B cell (primary cell): Measurements from ENCODE around the gene ADAMTS17. TPM values are rescaled to one million over a fixed set of nuclear protein-coding genes. Genes with fewer than 3 reads are reported as not detected.

ENCODE experiments used
- ATAC-seq: fragments of 200-7000 bp; cut with Tn5 transposase; one replicate; pipeline ENCODE4 v1.10.0; 2021; ENCODE audit warnings: low read depth, mild to moderate bottlenecking, moderate number of reproducible peaks, moderate library complexity
- CTCF ChIA-PET: fragments of 350-600 bp; sonication (Branson Sonifier 250); formaldehyde crosslinking; loops from one replicate; lab custom pipeline; 2021; ENCODE audit warnings: antibody characterized with exemption, inconsistent platforms; lab: Charles Lee
- POLR2A ChIA-PET: fragments of 350-600 bp; sonication (Branson Sonifier 250); formaldehyde crosslinking; loops from one replicate; lab custom pipeline; 2021; ENCODE audit warnings: antibody characterized with exemption; lab: Charles Lee
- DNase-seq: peaks from one replicate; pipeline ENCODE4 v3.0.0; 2013
- H2AFZ ChIP-seq: 2 replicates; pipeline ENCODE4 v1.6.1; 2012; ENCODE audit warnings: mild to moderate bottlenecking, low read depth, low read length; ENCODE audit not compliant: insufficient read depth, poor library complexity, severe bottlenecking
- H3K27ac ChIP-seq, 2 donors: 1 replicate in 1 of 2; 2 replicates in 1 of 2; pipeline ENCODE4 v1.5.1; 2012 to 2013; ENCODE audit warnings: low read length in 2 of 2, mild to moderate bottlenecking in 2 of 2, moderate library complexity in 1 of 2
- H3K27me3 ChIP-seq, 4 experiments: fragments of 200-600 bp in 1 of 4; sonication (generic) in 1 of 4; replicated peaks in 1 of 4; 1 replicate in 2 of 4; 2 replicates in 2 of 4; pipeline versions ENCODE4 v1.6.1 to v1.7.0; 2013 to 2016; ENCODE audit warnings: low read length in 3 of 4, mild to moderate bottlenecking in 2 of 4, mixed read lengths in 1 of 4, moderate library complexity in 1 of 4; ENCODE audit not compliant: insufficient read depth in 4 of 4, control insufficient read depth in 3 of 4; ENCODE audit errors: control extremely low read depth in 1 of 4
- H3K36me3 ChIP-seq, 2 experiments: replicated peaks in 1 of 2; 1 replicate in 1 of 2; 2 replicates in 1 of 2; pipeline versions ENCODE4 v1.6.1 to v1.7.1; 2013; ENCODE audit warnings: low read length in 1 of 2; ENCODE audit not compliant: insufficient read depth in 2 of 2, control insufficient read depth in 1 of 2; ENCODE audit errors: control extremely low read depth in 1 of 2, extremely low read depth in 1 of 2
- H3K4me1 ChIP-seq, 2 donors: fragments of 200-600 bp in 1 of 2; sonication (generic) in 1 of 2; 1 replicate in 1 of 2; 2 replicates in 1 of 2; pipeline versions ENCODE4 v1.5.1 to v1.6.1; 2013 to 2017; ENCODE audit warnings: low read length in 2 of 2; ENCODE audit not compliant: control insufficient read depth in 2 of 2, insufficient read depth in 2 of 2
- H3K4me2 ChIP-seq: replicated peaks from 2 replicates; pipeline ENCODE3; 2012; ENCODE audit warnings: mild to moderate bottlenecking, low read depth, low read length; ENCODE audit not compliant: poor library complexity, severe bottlenecking
- H3K4me3 ChIP-seq, 5 experiments: fragments of 200-600 bp in 1 of 5; sonication (generic) in 1 of 5; 1 replicate in 3 of 5; 2 replicates in 2 of 5; pipeline versions ENCODE4 v1.5.1 to v1.7.0; 2011 to 2016; ENCODE audit warnings: low read length in 4 of 5, mild to moderate bottlenecking in 4 of 5, low read depth in 2 of 5, control low read depth in 1 of 5, moderate library complexity in 1 of 5; ENCODE audit not compliant: insufficient read depth in 1 of 5; ENCODE audit errors: control extremely low read depth in 1 of 5, extremely low read depth in 1 of 5
- H3K79me2 ChIP-seq: fragments of 200-600 bp; sonication (generic); one replicate; pipeline ENCODE4 v1.6.0; 2016; ENCODE audit warnings: low read length; ENCODE audit not compliant: control insufficient read depth, insufficient read depth
- H3K9ac ChIP-seq: fragments of 200-600 bp; sonication (generic); 2 replicates; pipeline ENCODE4 v1.6.1; 2017; ENCODE audit warnings: mild to moderate bottlenecking, low read length, moderate library complexity
- H3K9me3 ChIP-seq, 3 donors: one replicate each; pipeline versions ENCODE4 v1.6.1 to v1.7.1; 2013; ENCODE audit warnings: low read length in 2 of 3; ENCODE audit not compliant: control insufficient read depth in 2 of 3, insufficient read depth in 1 of 3; ENCODE audit errors: control extremely low read depth in 1 of 3
- H4K20me1 ChIP-seq: 2 replicates; pipeline ENCODE4 v1.6.0; 2012; ENCODE audit warnings: mild to moderate bottlenecking, low read length; ENCODE audit not compliant: insufficient read depth, control insufficient read depth, poor library complexity, severe bottlenecking
- H3K27ac Mint-ChIP-seq: one replicate; pipeline ENCODE4 v1.8.0; 2021; ENCODE audit warnings: mixed read lengths
- H3K27me3 Mint-ChIP-seq: one replicate; pipeline ENCODE4 v1.8.0; 2021; ENCODE audit warnings: mixed read lengths
- H3K4me1 Mint-ChIP-seq: one replicate; pipeline ENCODE4 v1.8.0; 2021; ENCODE audit warnings: mixed read lengths
- H3K4me3 Mint-ChIP-seq: one replicate; pipeline ENCODE4 v1.8.0; 2021; ENCODE audit warnings: mixed read lengths
- H3K9me3 Mint-ChIP-seq: one replicate; pipeline ENCODE4 v1.8.0; 2022; ENCODE audit warnings: mixed read lengths; ENCODE audit not compliant: insufficient read depth
- CTCF ChIP-seq: fragments of 200-600 bp; IDR thresholded peaks from one replicate; pipeline ENCODE4 v1.8.0; 2022; ENCODE audit warnings: antibody characterized with exemption, mild to moderate bottlenecking
- EZH2 ChIP-seq: IDR thresholded peaks from 2 replicates; pipeline ENCODE4 v1.6.1; 2012; ENCODE audit warnings: borderline replicate concordance, low read depth, mild to moderate bottlenecking, moderate library complexity, low read length; ENCODE audit not compliant: insufficient read depth, poor library complexity, severe bottlenecking
- WGBS: methylation state at CpG from one replicate; pipeline ENCODE4 v1.1.5; 2013; ENCODE audit warnings: missing lambda C conversion rate; ENCODE audit not compliant: insufficient coverage; 5-methylcytosine and 5-hydroxymethylcytosine counted together
- intact Hi-C: fragments of 100-400 bp; cut with micrococcal nuclease; formaldehyde crosslinking; loops from one replicate; pipeline ENCODE4 v1.10.0; 2022
- polyA plus RNA-seq: library from polyadenylated mRNA; depleted of rRNA; stranded (reverse); fragments of >200 nt; gene quantifications from 2 replicates; pipeline ENCODE4 v1.2.3, GENCODE V29; 2012
- total RNA-seq, 2 donors: library from RNA; stranded (reverse); fragments of 120-200 nt in 1 of 2; gene quantifications; 1 replicate in 1 of 2; 2 replicates in 1 of 2; pipeline versions ENCODE4 v1.2.3 to v1.2.4, GENCODE V29; 2013 to 2022

ADAMTS17 gene
- total and polyA plus RNA-seq, 2 donors (not counting 1 experiment from before 2014, with no cell fraction given), result 0.10 TPM; not detected in 1

DNA sequence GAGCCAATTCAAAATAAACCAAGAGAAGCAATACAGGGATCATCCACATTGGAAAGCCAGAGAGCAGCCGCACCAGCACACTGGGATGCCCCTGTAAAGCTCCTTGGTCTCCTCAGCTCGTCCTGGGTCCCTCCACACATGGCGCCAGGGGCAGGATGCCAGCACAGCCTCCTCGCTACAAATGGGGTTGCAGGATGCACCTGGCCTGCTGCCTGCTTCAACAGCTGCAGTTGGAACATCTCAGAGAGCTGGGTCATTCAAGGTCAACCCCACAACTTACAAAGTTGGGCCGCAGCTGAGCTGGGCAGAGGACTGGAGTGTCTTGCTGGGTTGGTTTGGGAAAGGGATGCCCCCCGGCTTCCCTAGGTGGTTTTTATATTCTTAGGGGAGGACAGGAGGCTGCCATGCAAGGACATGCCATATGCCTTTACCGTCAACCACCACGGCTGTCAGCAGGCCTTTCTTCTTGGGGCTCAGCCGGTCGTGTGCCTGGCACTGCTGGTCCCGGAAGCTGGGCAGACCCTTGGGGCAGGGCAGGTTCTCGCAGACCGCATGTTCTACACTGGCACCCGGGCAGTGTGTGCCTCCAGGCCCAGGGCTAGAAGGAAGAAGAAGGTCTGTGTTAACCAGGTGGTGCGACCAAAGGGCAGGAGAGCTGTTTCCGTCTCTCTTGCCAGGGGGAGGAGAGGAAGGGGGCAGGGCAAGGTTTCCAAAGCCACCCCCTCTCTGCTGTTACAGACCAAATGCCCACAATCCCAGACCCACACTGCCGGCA lies 225.2 kb downstream of the ADAMTS17 start:
- H3K79me2 ChIP-seq, result no peaks in the 10 kb centered on the region
- peaks cover 18% of the 10 kb centered on the region for H3K9me3 Mint-ChIP-seq
- no peak for DNase-seq
- peaks cover 0 to 21% (median 9%) of the 10 kb centered on the region in 3 donors for H3K9me3 ChIP-seq
- H3K27me3 Mint-ChIP-seq, result peaks cover 7% of the 10 kb centered on the region
- H3K4me1 ChIP-seq, result no peaks in the 10 kb centered on the region
- WGBS, result 75% methylated on average over 14 of the region's 17 CpGs
- no peak overlapping the region for H2AFZ ChIP-seq
- H3K36me3 ChIP-seq, result no peaks in the 10 kb centered on the region
- ChIA-PET CTCF (no interaction called here), POLR2A (no interaction called here)
- intact Hi-C loops, result no loop called here
- TF ChIP-seq EZH2 (no peak), CTCF (no peak)
- H3K4me3 Mint-ChIP-seq, result no peak overlapping the region
- peaks cover 2% of the 10 kb centered on the region for H3K4me1 Mint-ChIP-seq
- no peak overlapping the region for H3K9ac ChIP-seq
- H3K27me3 ChIP-seq, result no peaks in the 10 kb centered on the region
- H3K4me3 ChIP-seq, result no peak overlapping the region
- no peaks in the 10 kb centered on the region for H4K20me1 ChIP-seq
- H3K27ac ChIP-seq, result no peak overlapping the region
- H3K27ac Mint-ChIP-seq, result no peak overlapping the region
- no peak for ATAC-seq
- H3K4me2 ChIP-seq, result no peak overlapping the region

DNA sequence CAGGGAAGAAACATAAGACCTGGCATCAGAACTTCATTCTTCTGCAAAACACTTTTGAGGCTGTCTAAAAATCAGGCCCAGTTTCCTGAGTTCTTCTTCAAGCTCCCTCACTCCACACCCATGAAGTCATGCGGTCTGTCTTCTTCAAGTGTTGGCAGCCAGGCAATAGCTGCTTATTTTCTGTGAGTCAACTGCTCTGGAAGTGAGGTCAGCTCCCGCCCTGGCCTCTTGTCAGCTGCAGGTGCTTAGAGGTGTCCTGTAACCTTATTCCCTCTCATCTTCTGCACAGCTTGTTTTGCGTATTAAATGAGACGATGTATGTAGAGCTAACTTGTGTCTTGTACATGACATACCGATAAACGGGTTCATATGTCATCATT lies 226.1 kb downstream of the ADAMTS17 start:
- no peak overlapping the region for H3K4me2 ChIP-seq
- 100% methylated on average over 1 of the region's 6 CpGs for WGBS
- intact Hi-C loops, result no loop called here
- no peaks in the 10 kb centered on the region for H3K4me1 ChIP-seq
- no peaks in the 10 kb centered on the region for H3K27me3 ChIP-seq
- H3K9ac ChIP-seq, result no peak overlapping the region
- H3K27me3 Mint-ChIP-seq, result peaks cover 7% of the 10 kb centered on the region
- peaks cover 2% of the 10 kb centered on the region for H3K4me1 Mint-ChIP-seq
- no peak overlapping the region for H3K4me3 Mint-ChIP-seq
- TF ChIP-seq EZH2 (no peak), CTCF (no peak)
- no peak overlapping the region for H3K27ac ChIP-seq
- no peak for ATAC-seq
- CTCF ChIA-PET, result no interaction called here
- H3K9me3 Mint-ChIP-seq, result peaks cover 10% of the 10 kb centered on the region
- no peaks in the 10 kb centered on the region for H3K79me2 ChIP-seq
- H3K9me3 ChIP-seq, result peaks cover 0 to 20% (median 5%) of the 10 kb centered on the region in 3 donors
- no peaks in the 10 kb centered on the region for H4K20me1 ChIP-seq
- no peak for DNase-seq
- no peaks in the 10 kb centered on the region for H3K36me3 ChIP-seq
- H2AFZ ChIP-seq, result no peak overlapping the region
- POLR2A ChIA-PET, result no interaction called here
- no peak overlapping the region for H3K27ac Mint-ChIP-seq
- no peak overlapping the region for H3K4me3 ChIP-seq
